Activated T-cell treated with anti-CD3 and anti-CD28 coated beads, Interleukin-2, amount 50 U/mL, for 72 hours (primary cell): ENCODE measurements around the gene GPR158. TPM values are rescaled to one million over a fixed set of nuclear protein-coding genes. Genes with fewer than 3 reads are reported as not detected.

ENCODE experiments used
- ATAC-seq, 2 donors: fragments of 150-1000 bp; cut with Tn5 transposase; replicated peaks in 1 of 2; 2 replicates each; pipeline ENCODE4 v1.10.0; 2021; ENCODE audit warnings: moderate library complexity in 2 of 2, mild to moderate bottlenecking in 1 of 2
- DNase-seq, 2 donors: peaks; one replicate each; pipeline ENCODE4 v3.0.0; 2021 to 2022; ENCODE audit warnings: mixed read lengths in 1 of 2
- H3K27ac Mint-ChIP-seq: one replicate; pipeline ENCODE4 v1.8.0; 2022; ENCODE audit warnings: mild to moderate bottlenecking, moderate library complexity, mixed read lengths
- H3K27me3 Mint-ChIP-seq: one replicate; pipeline ENCODE4 v1.8.0; 2022; ENCODE audit warnings: low read depth, mixed read lengths
- H3K36me3 Mint-ChIP-seq, 2 donors: one replicate each; pipeline ENCODE4 v1.8.0; 2022; ENCODE audit warnings: mixed read lengths in 2 of 2, mild to moderate bottlenecking in 1 of 2; ENCODE audit not compliant: insufficient read depth in 2 of 2
- H3K4me1 Mint-ChIP-seq: one replicate; pipeline ENCODE4 v1.8.0; 2022; ENCODE audit warnings: low read depth, mixed read lengths
- H3K4me3 Mint-ChIP-seq, 2 donors: one replicate each; pipeline ENCODE4 v1.8.0; 2022; ENCODE audit warnings: mild to moderate bottlenecking in 2 of 2, mixed read lengths in 2 of 2, moderate library complexity in 2 of 2
- H3K9me3 Mint-ChIP-seq, 2 donors: one replicate each; pipeline ENCODE4 v1.8.0; 2022; ENCODE audit warnings: mixed read lengths in 2 of 2
- total RNA-seq, 2 donors: library from RNA; stranded (reverse); gene quantifications; one replicate each; pipeline ENCODE4 v1.2.3, GENCODE V29; 2022

GPR158 gene
- total RNA-seq, 2 donors from 2014 or later = not detected

GRCh38 chr10:25615926-25616325 lies 441.1 kb downstream of the GPR158 start:
- no peak for ATAC-seq
- Mint-ChIP-seq H3K4me1 (no peaks in the 10 kb centered on the region), H3K27me3 (no peaks in the 10 kb centered on the region), H3K27ac (no peak overlapping the region), H3K36me3 (no peaks in the 10 kb centered on the region), H3K9me3 (peaks cover 7 to 12% of the 10 kb centered on the region in 2 donors), H3K4me3 (no peak overlapping the region)
- no peak for DNase-seq

DNA sequence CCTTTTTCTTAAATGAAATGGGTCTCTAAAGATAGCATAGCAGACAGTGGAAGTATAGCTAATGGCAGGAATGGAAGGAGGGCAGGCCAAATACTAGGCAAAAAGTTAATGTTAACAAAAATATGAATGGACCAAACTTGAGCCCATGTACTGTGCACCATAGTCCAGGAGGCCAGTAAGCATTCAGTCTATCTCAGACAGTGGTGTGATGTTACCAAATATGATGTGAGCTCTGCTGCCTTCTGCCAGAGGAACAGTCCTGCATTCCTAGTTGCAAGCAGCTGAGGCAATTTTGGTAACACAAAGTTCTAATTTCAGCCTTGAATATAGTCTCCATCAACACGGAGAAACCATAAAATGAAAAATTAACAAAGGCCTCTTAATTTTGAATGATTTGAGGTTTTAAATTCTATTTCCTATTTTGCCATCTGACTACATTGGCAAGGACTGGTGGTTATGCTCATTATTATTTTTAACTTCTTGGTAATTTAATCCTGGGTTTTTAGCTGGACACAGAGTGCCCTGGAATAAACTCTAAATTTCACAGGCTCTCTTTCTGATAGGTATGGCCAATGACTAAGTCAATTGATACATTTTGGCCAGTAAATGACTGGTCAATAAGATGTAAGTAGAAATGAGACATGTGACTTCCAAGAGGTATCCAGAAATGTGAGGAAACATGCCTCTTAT lies 442.2 kb downstream of the GPR158 start:
- Mint-ChIP-seq H3K9me3 (peaks cover 7 to 12% of the 10 kb centered on the region in 2 donors), H3K27ac (no peak overlapping the region), H3K27me3 (no peaks in the 10 kb centered on the region), H3K4me1 (no peaks in the 10 kb centered on the region), H3K36me3 (no peaks in the 10 kb centered on the region), H3K4me3 (no peak overlapping the region)
- ATAC-seq (no peak), DNase-seq (no peak)

- Mint-ChIP-seq H3K4me3 (no peak overlapping the region), H3K27ac (no peak overlapping the region), H3K27me3 (no peaks in the 10 kb centered on the region), H3K36me3 (no peaks in the 10 kb centered on the region), H3K4me1 (no peaks in the 10 kb centered on the region), H3K9me3 (peaks cover 0 to 5% of the 10 kb centered on the region in 2 donors)
- ATAC-seq (no peak), DNase-seq (no peak)
Measured at GRCh38 chr10:25627606-25628005, 452.8 kb downstream of the GPR158 start.

DNA sequence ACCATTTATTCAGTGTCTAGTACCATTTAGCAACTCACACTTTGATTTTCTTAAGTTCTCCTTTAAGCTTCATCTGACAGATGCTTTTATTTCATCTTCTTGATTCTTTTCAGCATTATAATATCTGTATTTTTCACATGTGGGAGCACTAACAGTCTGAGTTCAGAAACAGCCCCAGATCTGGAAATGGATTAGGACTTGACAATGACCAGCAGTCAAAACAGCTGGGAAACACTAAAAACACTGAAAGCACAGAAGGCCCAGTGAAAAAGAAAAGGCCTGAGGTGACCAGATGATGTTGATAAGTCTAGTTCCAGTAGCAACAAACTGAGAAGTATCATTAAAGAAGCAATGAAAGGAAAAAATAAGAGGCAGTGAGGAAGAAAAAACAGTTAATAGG lies 454.5 kb downstream of the GPR158 start:
- H3K36me3 Mint-ChIP-seq = no peaks in the 10 kb centered on the region
- H3K27ac Mint-ChIP-seq = no peak overlapping the region
- no peak for ATAC-seq
- no peaks in the 10 kb centered on the region for H3K27me3 Mint-ChIP-seq
- H3K9me3 Mint-ChIP-seq = no peaks in the 10 kb centered on the region
- no peak overlapping the region for H3K4me3 Mint-ChIP-seq
- H3K4me1 Mint-ChIP-seq = no peaks in the 10 kb centered on the region
- no peak for DNase-seq

DNA sequence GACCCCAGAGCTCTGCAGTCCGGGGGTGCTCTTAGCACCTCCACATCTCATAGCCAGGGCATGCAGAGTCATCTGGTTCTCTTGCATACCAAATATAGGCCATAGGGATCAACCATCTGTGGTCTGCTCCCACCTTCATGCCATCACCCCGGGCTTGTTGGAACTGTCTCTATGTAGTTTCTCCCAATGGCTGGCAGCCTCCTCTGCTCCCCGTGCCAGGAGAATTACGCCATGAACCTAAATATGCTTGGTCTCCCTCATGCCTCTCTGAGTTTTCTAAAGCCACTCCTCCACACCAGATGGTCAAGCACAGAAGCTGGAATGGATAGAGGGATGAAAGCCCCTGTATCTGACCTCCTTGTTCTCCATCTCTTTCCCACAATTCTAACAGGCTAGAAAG lies 456.7 kb downstream of the GPR158 start:
- H3K36me3 Mint-ChIP-seq = no peaks in the 10 kb centered on the region

GRCh38 chr10:25632802-25633201 lies 458.0 kb downstream of the GPR158 start:
- Mint-ChIP-seq H3K4me1 (no peaks in the 10 kb centered on the region), H3K27ac (no peak overlapping the region), H3K36me3 (no peaks in the 10 kb centered on the region), H3K27me3 (no peaks in the 10 kb centered on the region), H3K9me3 (no peaks in the 10 kb centered on the region), H3K4me3 (no peak overlapping the region)
- DNase-seq = no peak
- ATAC-seq = no peak

More for the DNA sequence above, 456.7 kb downstream of the GPR158 start:
- Mint-ChIP-seq H3K4me1 (no peaks in the 10 kb centered on the region), H3K27me3 (no peaks in the 10 kb centered on the region), H3K27ac (no peak overlapping the region), H3K4me3 (no peak overlapping the region), H3K9me3 (no peaks in the 10 kb centered on the region)
- no peak for ATAC-seq
- DNase-seq = no peak

DNA sequence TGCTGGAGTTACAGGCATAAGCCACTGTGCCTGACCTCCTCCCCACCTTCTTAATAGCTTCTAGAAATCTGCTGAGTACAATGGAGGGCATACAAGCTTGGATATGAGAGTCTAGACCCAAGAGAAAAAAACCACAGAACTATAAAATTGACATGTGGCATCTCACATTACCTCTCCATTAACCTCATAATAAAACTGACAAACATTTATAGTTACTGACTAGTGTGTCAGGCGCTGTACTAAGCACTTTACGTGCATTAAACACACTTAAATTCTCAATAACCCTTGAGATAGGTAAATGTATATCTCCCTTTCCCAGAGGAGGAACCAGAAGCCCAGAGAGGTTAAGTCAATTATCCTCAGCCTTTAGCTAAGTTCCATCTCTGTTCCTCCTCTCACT lies 458.7 kb downstream of the GPR158 start:
- Mint-ChIP-seq H3K9me3 (no peaks in the 10 kb centered on the region), H3K27ac (no peak overlapping the region), H3K27me3 (no peaks in the 10 kb centered on the region), H3K4me3 (no peak overlapping the region), H3K36me3 (no peaks in the 10 kb centered on the region), H3K4me1 (no peaks in the 10 kb centered on the region)
- DNase-seq (no peak), ATAC-seq (no peak)

GRCh38 chr10:25639646-25640045 lies 464.8 kb downstream of the GPR158 start:
- ATAC-seq = no peak
- Mint-ChIP-seq H3K9me3 (no peaks in the 10 kb centered on the region), H3K27me3 (no peaks in the 10 kb centered on the region), H3K27ac (no peak overlapping the region), H3K4me1 (no peaks in the 10 kb centered on the region), H3K36me3 (no peaks in the 10 kb centered on the region), H3K4me3 (no peak overlapping the region)
- DNase-seq = no peak

- Mint-ChIP-seq H3K36me3 (no peaks in the 10 kb centered on the region), H3K27ac (no peak overlapping the region), H3K27me3 (no peaks in the 10 kb centered on the region), H3K4me3 (no peak overlapping the region), H3K9me3 (no peaks in the 10 kb centered on the region), H3K4me1 (no peaks in the 10 kb centered on the region)
- ATAC-seq (no peak), DNase-seq (no peak)
Measured at GRCh38 chr10:25641595-25641994, 466.8 kb downstream of the GPR158 start.

DNA sequence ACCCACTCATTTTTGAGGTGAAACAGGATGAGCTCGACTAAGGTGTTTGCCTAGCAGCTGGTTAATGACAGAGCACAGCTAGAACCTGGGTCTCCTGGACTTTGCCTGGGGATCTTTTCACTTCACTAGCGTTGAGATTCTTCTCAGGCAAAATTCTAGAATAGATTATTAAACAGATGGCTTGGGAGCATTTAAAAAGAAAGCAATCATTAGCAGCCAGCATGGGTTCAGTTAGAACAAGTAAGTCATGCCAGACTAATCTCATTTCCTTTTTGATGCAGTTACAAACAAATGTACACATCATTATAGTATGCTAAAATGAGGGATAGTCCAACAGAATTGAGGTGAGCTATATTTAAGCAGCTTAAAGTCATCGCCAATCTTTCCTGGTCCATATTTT lies 467.9 kb downstream of the GPR158 start:
- Mint-ChIP-seq H3K4me1 (no peaks in the 10 kb centered on the region), H3K9me3 (peaks cover 0 to 2% of the 10 kb centered on the region in 2 donors), H3K27me3 (no peaks in the 10 kb centered on the region), H3K4me3 (no peak overlapping the region), H3K36me3 (no peaks in the 10 kb centered on the region), H3K27ac (no peak overlapping the region)
- DNase-seq (no peak), ATAC-seq (no peak)

DNA sequence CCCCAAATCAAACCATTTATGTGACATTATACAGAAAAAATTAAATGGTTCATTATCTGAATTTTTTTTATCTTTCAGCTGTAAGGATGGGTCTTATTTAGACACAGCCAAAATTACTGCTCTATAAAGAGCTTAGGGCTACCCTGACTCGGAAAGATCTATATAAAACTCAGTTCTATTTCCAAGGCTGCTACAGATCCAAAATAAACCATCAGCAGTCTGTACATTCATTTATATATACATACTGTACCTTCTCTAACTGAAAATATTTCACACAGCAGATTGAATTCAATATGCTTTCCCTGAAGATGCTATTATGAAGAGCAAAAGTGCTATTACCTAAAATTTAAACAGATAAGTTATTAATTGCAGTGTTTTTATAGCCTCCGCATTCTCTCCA lies 471.6 kb downstream of the GPR158 start:
- Mint-ChIP-seq H3K27ac (no peak overlapping the region), H3K4me1 (no peaks in the 10 kb centered on the region)

DNA sequence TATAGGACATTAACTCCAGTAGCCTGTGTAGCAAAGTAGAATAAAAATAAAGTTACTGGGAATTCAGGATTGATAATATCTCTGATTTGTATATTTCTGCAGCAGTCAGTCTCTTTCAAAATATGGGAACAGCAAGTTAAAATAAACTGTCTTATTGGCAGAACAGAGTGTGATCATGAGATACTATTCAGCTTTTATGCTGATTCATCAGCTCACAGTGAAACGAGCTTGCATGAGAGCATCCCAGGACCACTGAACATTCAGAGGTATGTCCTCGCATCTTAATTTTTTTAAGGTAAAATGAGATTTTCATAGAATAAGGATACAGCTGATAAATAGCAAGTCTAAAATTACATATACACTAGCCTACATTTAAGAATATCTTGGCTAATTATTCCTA lies 476.7 kb downstream of the GPR158 start:
- Mint-ChIP-seq H3K4me1 (no peaks in the 10 kb centered on the region), H3K27ac (no peak overlapping the region), H3K36me3 (no peaks in the 10 kb centered on the region), H3K4me3 (no peak overlapping the region), H3K9me3 (peaks cover 2% of the 10 kb centered on the region in 2 donors), H3K27me3 (no peaks in the 10 kb centered on the region)
- DNase-seq (no peak), ATAC-seq (no peak)

More for the DNA sequence above, 471.6 kb downstream of the GPR158 start:
- H3K27me3 Mint-ChIP-seq = no peaks in the 10 kb centered on the region
- H3K4me3 Mint-ChIP-seq = no peak overlapping the region
- ATAC-seq (no peak), DNase-seq (no peak)
- H3K9me3 Mint-ChIP-seq = peaks cover 0 to 2% of the 10 kb centered on the region in 2 donors
- H3K36me3 Mint-ChIP-seq = no peaks in the 10 kb centered on the region
